HG02943 (cell line): ENCODE data around the gene TSR2.
A peak's percentile ranks its signal among the peaks of the same experiment; 100 is the strongest.

Experiments
- ATAC-seq: cut with Tn5 transposase; IDR thresholded peaks from one replicate; pipeline ENCODE4 v1.9.1; 2021; ENCODE audit warnings: mild to moderate bottlenecking, low read depth, moderate library complexity; ENCODE audit not compliant: unreplicated experiment

TSR2 gene

GRCh38 chrX:54439960-54440871 is at the start of gene TSR2:
TSR2 (plus strand) TSS chrX:54440404; CDS start chrX:54440422, 18 bp downstream.
- ATAC-seq = peak; percentile 97

- ATAC-seq = no peak
Measured at GRCh38 chrX:54397113-54397512, 43.1 kb upstream of the TSR2 start.

- no peak for ATAC-seq
Measured at GRCh38 chrX:54407266-54407665, 32.9 kb upstream of the TSR2 start.

- no peak for ATAC-seq
Measured at GRCh38 chrX:54411732-54412131, 28.5 kb upstream of the TSR2 start.

- no peak for ATAC-seq
Measured at GRCh38 chrX:54413753-54414152, 26.5 kb upstream of the TSR2 start.

- ATAC-seq = no peak
Measured at GRCh38 chrX:54415534-54416350, 24.5 kb upstream of the TSR2 start.

- no peak for ATAC-seq
Measured at GRCh38 chrX:54416965-54417364, 23.2 kb upstream of the TSR2 start.

- ATAC-seq = no peak
Measured at GRCh38 chrX:54419559-54420302, 20.5 kb upstream of the TSR2 start.

- no peak for ATAC-seq
Measured at GRCh38 chrX:54422168-54422567, 18.0 kb upstream of the TSR2 start.

- no peak for ATAC-seq
Measured at GRCh38 chrX:54423161-54423888, 16.9 kb upstream of the TSR2 start.

GRCh38 chrX:54427837-54428424 is 12.3 kb upstream of the TSR2 start:
- ATAC-seq = no peak

GRCh38 chrX:54430519-54430918 is 9.7 kb upstream of the TSR2 start:
- no peak for ATAC-seq

- ATAC-seq = no peak
Measured at GRCh38 chrX:54435121-54435520, 5.1 kb upstream of the TSR2 start.

- ATAC-seq = no peak
Measured at GRCh38 chrX:54442790-54443189, 2.6 kb downstream of the TSR2 start.

GRCh38 chrX:54444752-54445151 is 4.5 kb downstream of the TSR2 start:
- no peak for ATAC-seq

GRCh38 chrX:54446084-54446483 is 5.9 kb downstream of the TSR2 start:
- ATAC-seq = no peak

- ATAC-seq = no peak
Measured at GRCh38 chrX:54447461-54447860, 7.3 kb downstream of the TSR2 start.

- no peak for ATAC-seq
Measured at GRCh38 chrX:54449929-54450328, 9.7 kb downstream of the TSR2 start.

GRCh38 chrX:54452920-54453319 is 12.7 kb downstream of the TSR2 start:
- no peak for ATAC-seq
